Measurements from ENCODE around the gene SHD. TPM values are rescaled to one million over a fixed set of nuclear protein-coding genes. Genes with fewer than 3 reads are reported as not detected.
A peak's percentile ranks its signal among the peaks of the same experiment; 100 is the strongest.
"Not testable (repeated sequence)": the region's sequence is repeated elsewhere in the genome, so short reads cannot be mapped to it uniquely, and the experiment has no call there.

Gene SHD
- polyA plus RNA-seq, 4 donors = 1.5 to 3.3 (median 2.3) TPM

DNA sequence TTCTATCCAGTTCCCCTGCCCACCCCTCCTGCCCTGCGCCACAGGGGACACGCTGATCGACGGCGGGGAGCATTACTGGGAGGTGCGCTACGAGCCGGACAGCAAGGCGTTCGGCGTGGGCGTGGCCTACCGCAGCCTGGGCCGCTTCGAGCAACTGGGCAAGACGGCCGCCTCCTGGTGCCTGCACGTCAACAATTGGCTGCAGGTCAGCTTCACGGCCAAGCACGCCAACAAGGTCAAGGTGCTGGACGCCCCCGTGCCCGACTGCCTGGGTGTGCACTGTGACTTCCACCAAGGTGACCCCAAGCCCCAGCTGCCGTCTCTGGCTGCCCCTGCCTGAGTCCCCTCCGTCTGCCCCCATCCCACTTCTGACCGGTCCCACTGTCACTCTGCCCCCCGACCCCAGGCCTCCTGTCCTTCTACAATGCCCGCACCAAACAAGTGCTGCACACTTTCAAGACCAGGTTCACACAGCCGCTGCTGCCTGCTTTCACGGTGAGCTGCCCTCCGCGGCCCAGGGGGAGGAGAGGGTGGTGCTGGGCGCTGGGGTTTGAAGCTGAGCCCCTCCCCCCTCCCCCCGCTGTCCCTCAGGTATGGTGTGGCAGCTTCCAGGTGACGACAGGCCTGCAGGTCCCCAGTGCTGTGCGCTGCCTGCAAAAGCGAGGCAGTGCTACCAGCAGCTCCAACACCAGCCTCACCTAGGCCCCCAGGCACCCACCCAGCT is 44.0 kb downstream of the SHD start:
- no peak for DNase-seq (ENCODE audit: low read depth in 4 of 4, low spot score in 2 of 4)

DNA sequence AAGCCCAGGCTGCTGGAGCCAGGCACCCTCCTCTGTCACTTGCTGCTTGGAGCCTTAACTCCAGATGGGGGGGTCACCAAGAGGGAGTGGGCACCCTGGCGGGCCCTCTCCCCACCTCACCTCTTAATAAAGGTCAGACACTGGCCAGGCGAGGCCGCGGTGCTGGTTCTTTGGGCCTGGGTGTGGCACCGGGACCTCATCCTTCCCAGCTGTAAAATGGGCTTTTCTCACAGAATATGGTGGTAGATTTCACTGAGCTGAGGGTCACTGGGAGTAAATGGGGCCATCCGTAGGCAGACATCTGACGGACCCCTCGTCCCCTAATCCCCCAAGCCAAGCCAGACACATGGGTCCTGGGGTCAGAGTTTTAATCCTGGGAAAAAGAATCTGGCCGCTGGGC is 44.6 kb downstream of the SHD start:
- DNase-seq (ENCODE audit: low read depth in 4 of 4, low spot score in 2 of 4) = no peak

DNA sequence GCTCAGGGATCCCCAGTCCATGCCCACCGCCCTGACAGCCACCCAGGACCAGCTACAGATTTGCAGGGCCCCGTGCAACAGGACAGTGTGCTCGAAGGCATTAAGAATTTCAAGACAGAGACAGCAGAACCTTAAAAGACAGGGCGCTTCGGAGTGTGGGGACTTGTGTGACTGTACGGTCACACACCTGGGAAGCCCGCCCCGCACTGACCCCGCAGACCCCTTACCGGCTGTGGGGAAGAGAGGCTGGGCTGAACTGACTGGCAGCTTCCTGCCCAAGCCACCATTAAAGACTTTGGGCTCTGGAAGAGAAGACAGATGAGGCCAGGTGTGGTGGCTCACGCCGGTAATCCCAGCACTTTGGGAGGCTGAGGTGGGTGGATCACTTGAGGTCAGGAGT is 45.2 kb downstream of the SHD start:
- DNase-seq (ENCODE audit: low read depth in 4 of 4, low spot score in 2 of 4) = no peak

- no peak for DNase-seq (ENCODE audit: low read depth in 4 of 4, low spot score in 2 of 4)
These were observed 47.3 kb downstream of the SHD start for GRCh38 chr19:4326215-4326836.

GRCh38 chr19:4326837-4327251 is 47.8 kb downstream of the SHD start:
- DNase-seq (ENCODE audit: low read depth in 4 of 4, low spot score in 2 of 4) = no peak

DNA sequence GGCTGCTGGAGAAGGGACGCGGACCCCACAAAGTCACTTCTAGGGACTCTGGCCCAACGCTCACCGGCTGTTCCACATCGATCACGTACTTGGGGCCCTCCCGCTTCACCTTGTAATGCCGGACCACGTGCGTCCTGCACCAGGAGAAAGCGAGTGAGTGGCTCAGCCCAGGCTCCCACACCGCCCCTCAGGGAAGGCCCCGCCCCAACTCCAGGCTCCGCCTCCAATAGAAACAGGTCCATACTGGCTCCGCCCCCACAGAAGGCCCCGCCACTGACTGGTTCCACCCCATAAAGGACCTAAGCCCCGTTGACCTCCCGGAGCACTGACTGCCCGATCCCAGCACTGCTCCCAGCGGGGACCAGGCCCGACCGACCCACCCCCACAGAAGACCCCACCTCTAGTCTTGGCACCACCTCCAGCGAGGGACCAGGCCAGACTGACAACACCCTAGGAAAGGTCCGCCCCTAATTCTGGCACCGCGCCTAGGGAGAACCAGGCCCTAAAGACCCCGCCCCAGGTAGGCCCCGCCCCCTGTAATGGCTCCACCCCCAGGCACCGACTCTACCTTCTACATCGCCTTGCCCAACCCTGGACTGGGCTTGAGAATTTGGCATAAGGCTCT is 48.3 kb downstream of the SHD start:
- no peak for DNase-seq (ENCODE audit: low read depth in 4 of 4, low spot score in 2 of 4)

GRCh38 chr19:4327877-4328242 is 48.8 kb downstream of the SHD start:
- DNase-seq (ENCODE audit: low read depth in 4 of 4, low spot score in 2 of 4) = no peak

DNA sequence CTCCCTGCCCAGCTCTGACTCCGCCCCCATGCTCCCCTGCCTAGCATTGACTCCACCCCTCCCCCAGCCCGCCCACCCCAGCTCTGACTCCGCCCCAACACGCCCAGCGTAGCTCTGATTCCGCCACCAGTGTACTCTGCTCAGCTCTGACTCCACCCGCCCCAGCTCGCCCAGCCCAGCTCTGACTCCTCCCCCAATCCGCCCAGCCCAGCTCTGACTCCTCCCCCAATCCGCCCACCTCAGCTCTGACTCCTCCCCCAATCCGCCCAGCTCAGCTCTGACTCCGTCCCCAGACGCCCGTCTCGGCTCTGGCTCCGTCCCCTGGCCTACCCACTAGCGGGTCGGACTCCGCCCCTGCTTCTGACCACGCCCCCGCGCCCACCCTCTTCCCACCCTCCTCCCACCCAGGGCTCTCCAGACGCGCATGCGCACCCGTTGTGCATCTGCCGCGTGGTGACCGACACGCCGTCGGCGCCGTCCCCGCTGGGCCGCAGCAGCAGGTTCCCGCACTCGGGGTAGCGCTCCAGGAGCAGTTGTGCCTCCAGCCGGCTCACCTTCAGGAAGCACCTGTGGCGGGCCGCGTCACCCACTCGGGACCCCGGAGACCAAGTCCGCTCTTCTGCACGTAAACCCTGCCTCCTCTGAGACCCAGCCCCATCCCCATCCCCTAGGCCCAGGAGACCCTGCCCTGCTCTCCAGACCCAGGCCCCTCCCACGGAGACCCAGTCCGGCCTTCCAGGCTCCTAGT is 49.4 kb downstream of the SHD start:
- peak; percentile 74 to 91 (median 88) for DNase-seq (ENCODE audit: low read depth in 4 of 4, low spot score in 2 of 4)

DNA sequence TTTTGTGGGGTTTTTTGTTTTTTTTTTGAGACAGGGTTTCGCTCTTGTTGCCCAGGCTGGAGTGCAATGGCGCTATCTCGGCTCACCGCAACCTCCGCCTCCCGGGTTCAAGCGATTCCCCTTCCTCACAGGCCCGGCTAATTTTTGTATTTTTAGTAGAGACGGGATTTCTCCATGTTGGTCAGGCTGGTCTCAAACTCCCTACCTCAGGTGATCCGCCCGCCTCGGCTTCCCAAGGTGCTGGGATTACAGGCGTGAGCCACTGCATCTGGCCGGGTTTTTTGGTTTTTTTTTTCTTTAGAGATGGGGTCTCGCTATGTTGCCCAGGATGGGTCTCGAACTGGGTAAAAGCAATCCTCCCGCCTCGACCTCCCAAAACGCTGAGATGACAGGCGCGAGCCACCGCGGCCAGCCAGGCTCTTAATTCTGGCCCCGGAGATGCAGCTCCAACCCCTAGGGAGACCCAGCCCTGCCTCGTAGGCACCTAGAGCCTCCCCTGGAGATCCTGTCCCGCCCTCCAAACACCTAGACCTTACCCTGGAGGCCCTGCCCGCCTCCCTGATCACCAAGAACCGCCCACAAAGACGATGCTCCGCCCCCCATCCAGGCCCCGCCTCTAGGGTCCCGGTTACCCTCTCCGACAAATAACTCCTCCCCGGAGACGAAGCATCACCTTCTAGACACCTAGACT is 50.1 kb downstream of the SHD start:
- not testable (repeated sequence) for DNase-seq (ENCODE audit: low read depth in 4 of 4, low spot score in 2 of 4)

- DNase-seq (ENCODE audit: low read depth in 4 of 4, low spot score in 2 of 4) = no peak
These were observed 50.8 kb downstream of the SHD start for GRCh38 chr19:4329858-4330257.

- DNase-seq (ENCODE audit: low read depth in 4 of 4, low spot score in 2 of 4) = no peak
These were observed 56.0 kb downstream of the SHD start for GRCh38 chr19:4334929-4335570.

DNA sequence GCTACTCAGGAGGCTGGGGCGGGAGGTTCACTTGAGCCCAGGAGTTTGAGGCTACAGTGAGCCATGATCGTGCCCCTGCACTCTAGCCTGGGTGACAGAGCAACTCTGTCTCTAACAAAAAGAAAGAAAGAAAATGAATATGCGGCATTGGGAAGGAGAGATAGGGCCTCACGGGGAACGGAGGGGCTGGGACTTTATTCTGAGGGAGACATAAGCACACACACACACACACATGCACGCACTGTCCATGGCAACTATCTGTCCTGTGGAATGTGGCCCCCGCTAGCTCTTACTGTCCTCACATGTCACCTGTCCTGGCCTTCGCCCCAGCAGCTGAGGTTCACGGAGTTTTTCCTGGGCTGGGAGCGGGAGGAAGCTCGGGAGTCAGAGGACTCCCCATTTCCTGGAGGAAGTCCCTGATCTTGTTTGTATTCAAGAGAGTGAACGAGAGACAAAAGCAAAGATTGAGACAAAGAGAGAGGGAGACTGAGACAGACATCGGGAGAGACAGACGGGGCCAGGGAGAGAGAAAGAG is 58.9 kb downstream of the SHD start:
- DNase-seq (ENCODE audit: low read depth in 4 of 4, low spot score in 2 of 4) = no peak

DNA sequence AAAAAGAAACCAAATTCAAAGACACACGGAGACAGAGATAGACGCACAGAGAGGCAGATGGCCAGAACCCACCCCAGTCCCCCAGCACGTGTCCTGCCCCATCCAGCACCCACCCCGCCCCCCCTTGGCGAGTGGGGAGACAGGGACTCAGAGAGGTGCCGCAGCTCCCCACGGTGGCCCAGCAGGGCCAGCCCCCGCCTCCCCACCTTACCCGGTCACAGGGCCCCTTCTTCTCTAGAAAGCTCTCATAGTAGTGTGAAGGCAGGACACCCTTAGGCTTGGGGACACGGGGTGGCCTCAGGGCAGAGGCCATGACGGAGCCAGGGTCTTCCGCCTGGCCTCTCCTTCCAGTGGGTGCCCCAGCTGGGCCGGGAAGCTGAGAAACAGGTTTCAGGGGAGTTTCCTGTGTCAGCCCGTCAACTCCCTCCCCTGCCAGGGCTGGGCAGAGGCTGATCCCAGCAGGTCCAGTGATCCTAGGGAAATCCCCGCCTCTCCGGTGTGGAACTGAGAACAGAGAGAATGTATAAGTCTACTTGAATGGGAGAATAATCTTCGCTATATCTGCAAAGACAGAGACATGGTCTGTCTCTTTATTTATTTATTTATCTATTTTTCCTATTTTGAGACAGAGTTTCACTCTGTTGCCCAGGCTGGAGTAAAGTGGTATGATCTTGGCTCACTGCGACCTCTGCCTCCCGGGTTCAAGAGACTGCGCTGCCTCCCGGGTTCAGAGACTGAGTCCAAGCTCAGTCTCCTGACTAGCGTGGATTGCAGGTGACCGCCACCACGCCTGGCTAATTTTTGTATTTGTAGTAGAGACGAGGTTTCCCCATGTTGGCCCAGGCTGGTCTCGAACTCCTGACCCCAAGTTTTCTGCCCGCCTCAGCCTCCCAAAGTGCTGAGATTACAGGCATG is 59.6 kb downstream of the SHD start, which contains the start of gene STAP2:
TSS of gene STAP2 (minus strand) at position 387 of the 915 bp plus-strand sequence. CDS start at position 313, 74 bp downstream.
- DNase-seq (ENCODE audit: low read depth in 4 of 4, low spot score in 2 of 4) = no peak

Other genes starting within 250 kb of the SHD start
- 10 to 100 TPM in 3 of 4 donors, 1 to 10 TPM in 1; 7.6 to 15.6 (median 11.8) TPM for gene ZBTB7A, start 212.4 kb upstream of the SHD start, polyA plus RNA-seq (ENCODE audit: insufficient read length in 4 of 4)
- 100 to 1,000 TPM in 3 of 4 donors, 10 to 100 TPM in 1; 81.9 to 151 (median 130) TPM for gene MAP2K2, start 155.1 kb upstream of the SHD start, polyA plus RNA-seq (ENCODE audit: insufficient read length in 4 of 4)
- 1 to 10 TPM in 3 of 4 donors, under 1 TPM in 1; 0.65 to 1.7 (median 1.4) TPM for gene CREB3L3, start 125.6 kb upstream of the SHD start, polyA plus RNA-seq (ENCODE audit: insufficient read length in 4 of 4)
- gene SIRT6, start 96.7 kb upstream of the SHD start, polyA plus RNA-seq (ENCODE audit: insufficient read length in 4 of 4) = 10 to 100 TPM; 14.8 to 28.3 (median 22.7) TPM
- gene ANKRD24, start 96.6 kb upstream of the SHD start, polyA plus RNA-seq (ENCODE audit: insufficient read length in 4 of 4) = 1 to 10 TPM in 3 of 4 donors, under 1 TPM in 1; 0.95 to 1.8 (median 1.4) TPM
- under 1 TPM; 0.18 to 0.68 (median 0.51) TPM for gene EBI3, start 49.7 kb upstream of the SHD start, polyA plus RNA-seq (ENCODE audit: insufficient read length in 4 of 4)
- gene YJU2, start 32.2 kb upstream of the SHD start, polyA plus RNA-seq (ENCODE audit: insufficient read length in 4 of 4) = 10 to 100 TPM; 19.7 to 28.5 (median 22.7) TPM
- gene TMIGD2, start 23.1 kb downstream of the SHD start, polyA plus RNA-seq (ENCODE audit: insufficient read length in 4 of 4) = under 1 TPM; 0.33 to 0.61 (median 0.48) TPM
- 10 to 100 TPM in 1 of 4 donors, 1 to 10 TPM in 3; 3.9 to 11.4 (median 7.1) TPM for gene FSD1, start 25.3 kb downstream of the SHD start, polyA plus RNA-seq (ENCODE audit: insufficient read length in 4 of 4)
- 10 to 100 TPM; 21.0 to 33.6 (median 28.5) TPM for gene STAP2, start 59.6 kb downstream of the SHD start, polyA plus RNA-seq (ENCODE audit: insufficient read length in 4 of 4)
- 10 to 100 TPM; 21.8 to 36.6 (median 28.9) TPM for gene MPND, start 64.3 kb downstream of the SHD start, polyA plus RNA-seq (ENCODE audit: insufficient read length in 4 of 4)
- 10 to 100 TPM; 51.5 to 82.9 (median 75.5) TPM for gene SH3GL1, start 121.3 kb downstream of the SHD start, polyA plus RNA-seq (ENCODE audit: insufficient read length in 4 of 4)
- 10 to 100 TPM; 19.8 to 28.9 (median 22.3) TPM for gene CHAF1A, start 123.4 kb downstream of the SHD start, polyA plus RNA-seq (ENCODE audit: insufficient read length in 4 of 4)
- gene UBXN6, start 178.5 kb downstream of the SHD start, polyA plus RNA-seq (ENCODE audit: insufficient read length in 4 of 4) = 100 to 1,000 TPM in 2 of 4 donors, 10 to 100 TPM in 2; 84.2 to 129 (median 112) TPM
- gene HDGFL2, start 193.0 kb downstream of the SHD start, polyA plus RNA-seq (ENCODE audit: insufficient read length in 4 of 4) = 10 to 100 TPM; 61.5 to 96.9 (median 89.2) TPM
- 1 to 10 TPM in 2 of 4 donors, under 1 TPM in 2; 0.48 to 2.2 (median 1.1) TPM for gene PLIN4, start 239.2 kb downstream of the SHD start, polyA plus RNA-seq (ENCODE audit: insufficient read length in 4 of 4)